Ovary (tissue), 9 donors: ENCODE measurements around the gene APEH. TPM values are rescaled to one million over a fixed set of nuclear protein-coding genes. Genes with fewer than 3 reads are reported as not detected.

Source experiments
- DNase-seq, 5 donors: peaks; one replicate each; pipeline ENCODE4 v3.0.0-alpha.2; 2019 to 2020
- H3K27ac ChIP-seq, 2 donors: fragments of 200-600 bp; one replicate each; pipeline versions ENCODE4 v1.5.1 to v1.8.0; 2019 to 2022
- H3K27me3 ChIP-seq: fragments of 200-600 bp; one replicate; pipeline ENCODE4 v1.8.0; 2022
- H3K36me3 ChIP-seq: fragments of 200-600 bp; sonication (generic); one replicate; pipeline ENCODE4 v1.5.1; 2019
- H3K4me1 ChIP-seq: one replicate; pipeline ENCODE4 v1.8.1; 2013; ENCODE audit warnings: mild to moderate bottlenecking, moderate library complexity; ENCODE audit not compliant: insufficient read depth
- H3K4me3 ChIP-seq: fragments of 200-600 bp; sonication (generic); one replicate; pipeline ENCODE4 v1.5.1; 2017
- H3K9me3 ChIP-seq, 2 donors: fragments of 200-600 bp in 1 of 2; sonication (generic) in 1 of 2; one replicate each; pipeline versions ENCODE4 v1.5.1 to v1.8.1; 2013 to 2019; ENCODE audit warnings: mild to moderate bottlenecking in 1 of 2, moderate library complexity in 1 of 2
- EP300 ChIP-seq: sonication (generic); formaldehyde crosslinking; IDR thresholded peaks from one replicate; pipeline ENCODE4 v1.6.1; 2017; ENCODE audit warnings: antibody characterized with exemption
- POLR2A ChIP-seq: fragments of 450-650 bp; IDR thresholded peaks from one replicate; pipeline ENCODE4 v1.6.1; 2017; ENCODE audit warnings: antibody characterized with exemption, mild to moderate bottlenecking, moderate library complexity
- WGBS, 3 donors: extraction: QIAGEN DNeasy Blood & Tissue Kit in 1 of 3; methylation state at CpG; one replicate each; pipeline versions ENCODE4 v1.1.5 to v1.1.7; 2013 to 2017; 5-methylcytosine and 5-hydroxymethylcytosine counted together
- intact Hi-C, 4 donors: fragments of 100-400 bp; cut with DNase I; formaldehyde crosslinking; loops; one replicate each; pipeline versions ENCODE4 v1.11.0 to v1.15.1; 2022 to 2023
- polyA plus RNA-seq, 2 donors: library from polyadenylated mRNA; stranded (reverse); fragments of 200-250 nt in 1 of 2; fragments of 350-450 nt in 1 of 2; fragmentation: Illumina TruSeq in 1 of 2; extraction: RNeasy Lipid Tissue Mini Kit (QIAGEN cat#74804) in 1 of 2; gene quantifications; one replicate each; pipeline ENCODE4 v1.2.3, GENCODE V29; 2013 to 2014
- total RNA-seq, 7 donors: library from RNA; depleted of rRNA in 2 of 7; stranded (reverse); fragments of >200 nt in 2 of 7; fragmentation: NEBNext Ultra II Directional in 3 of 7; extraction: Animal tissue kit (Norgen Biotek cat#: 25700) in 3 of 7; gene quantifications; one replicate each; pipeline versions ENCODE4 v1.1.0 to v1.2.4, GENCODE V29; 2016 to 2023
- TF ChIP-seq, protein P1 (sequence below), 3 donors: fragments of 450-650 bp in 2 of 3; fragments of 200-600 bp in 1 of 3; IDR thresholded peaks; one replicate each; pipeline versions ENCODE4 v1.5.1 to v1.8.0; 2016 to 2022; ENCODE audit warnings: antibody characterized with exemption in 3 of 3, mild to moderate bottlenecking in 1 of 3
- donor health status: DM: no; HTN: no; CAD: no; lungs with moderate emphysema.
- donor health status: DM: no; HTN: no; CAD: no.
- donor health status: Bipolar disorder and iron deficiency.
- donor health status: DM: yes; HTN: yes; CAD: no.
- donor health status: DM: no; HTN: no; CAD: no.
- donor health status: DM: yes; HTN: yes; CAD: no.

Gene APEH
- total and polyA plus RNA-seq, 9 donors: 33.7 to 90.9 (median 60.6) TPM

DNA sequence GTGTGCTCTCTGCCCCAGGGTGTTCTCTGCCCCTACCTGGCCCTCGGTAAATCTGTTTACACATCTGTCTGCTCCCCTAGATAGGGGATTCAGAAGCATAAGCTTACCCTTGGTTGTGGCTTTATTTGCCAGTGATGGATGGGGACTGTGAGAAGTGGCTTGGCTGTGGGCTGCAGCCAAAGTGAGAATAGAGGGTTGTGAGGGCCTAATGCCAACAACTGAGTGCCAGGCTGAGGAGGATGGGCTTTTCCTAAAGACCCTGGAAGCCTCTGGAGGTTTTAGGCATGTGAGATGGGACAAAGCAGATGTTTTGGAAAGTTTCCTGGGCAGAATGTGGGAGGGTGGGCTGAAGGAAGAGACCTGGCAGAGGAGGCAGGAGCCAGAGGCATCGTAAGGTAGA is 15.4 kb upstream of the APEH start:
- no peaks in the 10 kb centered on the region for H3K27me3 ChIP-seq
- DNase-seq: no peak
- TF ChIP-seq, protein P1, sequence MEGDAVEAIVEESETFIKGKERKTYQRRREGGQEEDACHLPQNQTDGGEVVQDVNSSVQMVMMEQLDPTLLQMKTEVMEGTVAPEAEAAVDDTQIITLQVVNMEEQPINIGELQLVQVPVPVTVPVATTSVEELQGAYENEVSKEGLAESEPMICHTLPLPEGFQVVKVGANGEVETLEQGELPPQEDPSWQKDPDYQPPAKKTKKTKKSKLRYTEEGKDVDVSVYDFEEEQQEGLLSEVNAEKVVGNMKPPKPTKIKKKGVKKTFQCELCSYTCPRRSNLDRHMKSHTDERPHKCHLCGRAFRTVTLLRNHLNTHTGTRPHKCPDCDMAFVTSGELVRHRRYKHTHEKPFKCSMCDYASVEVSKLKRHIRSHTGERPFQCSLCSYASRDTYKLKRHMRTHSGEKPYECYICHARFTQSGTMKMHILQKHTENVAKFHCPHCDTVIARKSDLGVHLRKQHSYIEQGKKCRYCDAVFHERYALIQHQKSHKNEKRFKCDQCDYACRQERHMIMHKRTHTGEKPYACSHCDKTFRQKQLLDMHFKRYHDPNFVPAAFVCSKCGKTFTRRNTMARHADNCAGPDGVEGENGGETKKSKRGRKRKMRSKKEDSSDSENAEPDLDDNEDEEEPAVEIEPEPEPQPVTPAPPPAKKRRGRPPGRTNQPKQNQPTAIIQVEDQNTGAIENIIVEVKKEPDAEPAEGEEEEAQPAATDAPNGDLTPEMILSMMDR (IDR thresholded peaks at IDR 0.05): no peak
- TF ChIP-seq POLR2A (no peak), EP300 (no peak)
- H3K27ac ChIP-seq: no peak overlapping the region
- no peaks in the 10 kb centered on the region for H3K9me3 ChIP-seq
- H3K4me3 ChIP-seq: no peak overlapping the region
- H3K36me3 ChIP-seq: no peaks in the 10 kb centered on the region
- no peaks in the 10 kb centered on the region for H3K4me1 ChIP-seq
- 61 to 70% (median 67%) methylated on average over 2 of the region's 2 CpGs for WGBS, 3 donors
- intact Hi-C loops: no loop called here

DNA sequence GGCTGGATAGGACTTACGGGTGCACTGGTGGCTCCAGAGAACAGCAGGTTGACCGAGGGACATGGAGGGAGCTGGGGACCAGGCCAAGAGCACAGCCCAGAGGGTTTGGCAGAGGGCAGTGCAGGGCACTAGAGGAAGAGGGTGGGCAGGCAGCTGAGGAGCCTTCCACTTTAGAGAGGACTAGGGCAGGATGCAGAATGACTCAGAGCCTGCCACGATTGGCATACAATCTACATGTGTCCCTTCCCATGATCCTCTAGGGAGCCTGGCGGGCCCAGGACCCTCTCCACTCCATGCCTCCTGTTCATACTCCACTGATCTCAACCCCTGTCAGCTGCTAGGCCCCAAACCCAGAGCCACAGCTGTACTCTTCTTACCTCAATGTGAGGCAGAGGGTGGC is 14.4 kb upstream of the APEH start:
- Histone ChIP-seq H3K4me1 (no peaks in the 10 kb centered on the region), H3K36me3 (no peaks in the 10 kb centered on the region), H3K4me3 (no peak overlapping the region), H3K9me3 (no peaks in the 10 kb centered on the region), H3K27ac (no peak overlapping the region), H3K27me3 (no peaks in the 10 kb centered on the region)
- 78 to 83% (median 83%) methylated on average over 4 of the region's 4 CpGs for WGBS, 3 donors
- intact Hi-C loops: no loop called here
- TF ChIP-seq EP300 (no peak), POLR2A (no peak)
- TF ChIP-seq, protein P1 (IDR thresholded peaks at IDR 0.05): no peak
- no peak for DNase-seq

DNA sequence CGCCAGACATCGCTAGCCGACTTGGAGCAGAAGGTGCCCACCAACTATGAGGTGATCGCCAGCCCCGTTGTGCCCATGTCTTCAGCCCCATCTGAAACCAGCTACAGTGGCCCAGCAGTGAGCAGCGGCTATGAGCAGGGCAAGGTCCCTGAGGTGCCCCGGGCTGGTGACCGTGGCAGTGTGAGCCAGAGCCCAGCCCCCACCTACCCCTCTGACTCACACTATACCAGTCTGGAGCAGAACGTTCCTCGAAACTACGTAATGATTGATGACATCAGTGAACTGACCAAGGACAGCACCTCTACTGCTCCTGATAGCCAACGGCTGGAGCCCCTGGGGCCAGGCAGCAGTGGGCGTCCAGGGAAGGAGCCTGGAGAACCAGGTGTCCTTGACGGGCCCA is 12.9 kb upstream of the APEH start:
- intact Hi-C loops: no loop called here
- TF ChIP-seq EP300 (no peak), POLR2A (no peak)
- TF ChIP-seq, protein P1 (IDR thresholded peaks at IDR 0.05): no peak
- no peaks in the 10 kb centered on the region for H3K4me1 ChIP-seq
- H3K27ac ChIP-seq: no peak overlapping the region
- no peaks in the 10 kb centered on the region for H3K36me3 ChIP-seq
- DNase-seq: no peak
- H3K27me3 ChIP-seq: no peaks in the 10 kb centered on the region
- no peak overlapping the region for H3K4me3 ChIP-seq
- H3K9me3 ChIP-seq: no peaks in the 10 kb centered on the region
- WGBS, 3 donors: 71 to 80% (median 74%) methylated on average over 14 of the region's 14 CpGs

DNA sequence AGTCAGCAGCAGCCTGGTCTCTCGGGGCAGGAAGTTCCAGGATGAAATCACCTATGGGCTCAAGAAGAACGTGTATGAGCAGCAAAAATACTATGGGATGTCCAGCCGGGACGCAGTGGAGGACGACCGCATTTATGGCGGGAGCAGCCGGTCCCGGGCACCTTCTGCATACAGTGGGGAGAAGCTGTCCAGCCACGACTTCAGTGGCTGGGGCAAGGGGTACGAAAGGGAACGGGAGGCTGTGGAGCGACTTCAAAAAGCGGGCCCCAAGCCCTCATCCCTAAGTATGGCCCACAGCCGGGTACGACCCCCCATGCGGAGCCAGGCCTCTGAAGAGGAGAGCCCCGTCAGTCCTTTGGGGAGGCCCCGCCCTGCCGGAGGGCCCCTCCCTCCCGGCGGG is 12.1 kb upstream of the APEH start:
- Histone ChIP-seq H3K27me3 (no peaks in the 10 kb centered on the region), H3K27ac (no peak overlapping the region), H3K4me1 (no peaks in the 10 kb centered on the region), H3K4me3 (no peak overlapping the region), H3K9me3 (no peaks in the 10 kb centered on the region), H3K36me3 (no peaks in the 10 kb centered on the region)
- DNase-seq: no peak
- TF ChIP-seq POLR2A: no peak
- no peak for TF ChIP-seq EP300
- TF ChIP-seq, protein P1 (IDR thresholded peaks at IDR 0.05): no peak
- intact Hi-C loops: no loop called here
- 85 to 86% (median 86%) methylated on average over 22 of the region's 22 CpGs for WGBS, 3 donors
